ENCODE measurements around the gene RRAGD.

Gene RRAGD

DNA sequence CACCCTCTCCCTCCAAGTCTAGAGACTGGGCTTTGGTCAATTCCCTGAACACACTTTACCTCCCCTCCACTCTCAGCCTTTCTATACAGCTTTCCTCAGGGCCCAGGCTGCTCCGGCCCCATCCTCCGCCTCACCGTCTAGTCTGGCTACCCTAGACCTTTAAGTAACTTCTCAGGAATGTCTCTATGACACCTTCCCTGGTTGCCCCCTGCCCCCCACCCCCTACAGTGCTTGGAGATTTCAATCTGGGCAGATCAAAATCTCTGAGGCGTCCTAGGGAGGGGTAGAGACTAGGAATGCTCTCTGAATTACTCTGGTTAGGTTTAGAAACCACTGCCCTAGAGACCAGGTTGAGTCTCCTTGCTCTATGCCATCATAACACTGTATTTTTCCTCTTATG lies 65.6 kb downstream of the RRAGD start:
- peak; percentile 25 for DNase-seq (ENCODE audit: low read depth)

DNA sequence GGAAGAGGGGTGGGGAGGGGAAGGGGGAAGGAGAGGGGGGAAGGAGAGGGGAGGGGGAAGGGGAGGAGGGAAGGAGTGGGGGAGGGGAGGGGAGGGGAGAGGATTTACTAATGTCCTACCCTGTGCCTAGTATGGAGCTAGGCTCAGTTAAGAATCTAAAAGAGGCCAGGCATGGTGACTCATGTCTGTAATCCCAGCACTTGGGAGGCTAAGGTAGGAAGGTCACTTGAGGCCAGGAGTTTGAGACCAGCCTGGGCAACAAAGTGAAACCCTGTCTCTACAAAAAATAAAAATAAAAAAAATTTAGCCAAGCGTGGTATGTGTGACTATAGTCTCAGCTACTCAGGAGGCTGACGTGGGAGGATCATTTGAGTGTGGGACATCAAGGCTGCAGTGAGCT lies 72.5 kb downstream of the RRAGD start:
- no peak for DNase-seq (ENCODE audit: low read depth)

DNA sequence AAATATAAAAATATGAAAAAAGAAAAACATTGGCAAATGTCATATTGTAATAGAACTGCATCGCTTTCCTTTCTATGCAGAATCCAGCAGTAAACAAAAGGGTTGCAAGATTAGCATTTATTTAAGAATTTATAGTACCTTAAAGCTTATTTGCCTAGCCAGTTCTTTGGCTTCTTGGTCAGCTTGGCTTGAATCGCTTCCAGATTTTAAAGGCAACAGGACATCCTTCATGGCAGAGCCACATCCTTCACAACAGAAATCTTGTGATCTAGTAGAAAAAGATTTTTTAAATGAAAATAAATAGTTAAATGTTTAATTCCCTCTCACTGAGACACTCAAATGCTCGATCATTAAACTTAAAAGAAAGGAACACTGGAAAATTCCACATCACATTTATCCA lies 76.9 kb downstream of the RRAGD start:
- no peak for DNase-seq (ENCODE audit: low read depth)

DNA sequence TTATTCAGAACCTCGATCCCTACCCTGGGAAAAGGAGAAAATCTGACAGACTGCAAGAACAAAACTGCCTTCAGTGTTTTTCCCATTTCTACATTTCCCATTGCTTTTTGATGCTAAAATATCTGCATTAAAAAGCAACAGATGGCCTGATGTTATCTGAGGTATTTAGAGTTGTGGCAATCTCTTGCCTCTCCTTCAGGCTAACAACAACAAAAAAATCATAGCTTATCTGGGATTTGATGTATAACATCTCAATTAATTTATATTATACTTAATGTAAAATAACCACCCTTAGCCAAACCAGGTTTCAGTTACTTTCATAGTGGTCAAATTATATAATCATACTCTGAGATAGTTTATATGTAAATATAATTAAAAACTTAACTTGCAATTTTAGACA lies 81.2 kb downstream of the RRAGD start:
- no peak for DNase-seq (ENCODE audit: low read depth)

DNA sequence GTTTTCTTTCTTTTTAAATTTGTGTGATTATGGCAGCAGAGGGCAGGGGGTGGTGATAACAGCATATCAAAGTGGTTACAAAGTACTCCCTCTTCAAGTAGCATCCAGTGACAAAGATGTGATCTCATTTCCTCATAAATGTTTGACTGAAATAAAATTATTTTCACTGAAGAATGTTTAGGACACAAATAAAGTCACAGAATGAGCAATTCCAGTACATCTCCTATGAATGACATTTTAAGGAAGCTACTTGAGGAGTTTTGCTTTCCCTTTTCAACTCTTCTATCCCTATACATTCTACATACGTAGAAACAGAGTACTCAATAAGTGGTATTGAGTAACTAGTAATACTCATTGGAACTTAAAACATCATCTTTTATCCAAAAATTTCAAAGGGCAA lies 83.1 kb downstream of the RRAGD start:
- DNase-seq (ENCODE audit: low read depth), result no peak

DNA sequence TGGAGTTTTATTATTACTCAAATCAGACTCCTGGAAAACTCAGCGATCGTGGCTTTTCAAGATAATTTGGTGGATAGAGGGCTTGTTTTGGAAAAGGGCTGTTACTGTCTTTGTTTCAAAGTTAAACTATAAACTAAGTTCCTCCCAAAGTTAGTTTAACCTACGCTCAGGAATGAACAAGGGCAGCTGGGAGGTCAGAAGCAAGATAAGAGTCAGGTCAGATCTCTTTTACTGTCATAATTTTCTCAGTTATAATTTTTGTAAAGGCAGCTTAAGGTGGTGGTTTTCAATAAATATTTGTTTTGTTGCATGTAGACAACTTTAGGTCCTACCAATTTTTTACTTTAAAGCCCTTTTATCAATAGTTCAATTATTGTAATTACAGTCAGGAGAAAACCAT lies 87.8 kb downstream of the RRAGD start:
- no peak for DNase-seq (ENCODE audit: low read depth)

DNA sequence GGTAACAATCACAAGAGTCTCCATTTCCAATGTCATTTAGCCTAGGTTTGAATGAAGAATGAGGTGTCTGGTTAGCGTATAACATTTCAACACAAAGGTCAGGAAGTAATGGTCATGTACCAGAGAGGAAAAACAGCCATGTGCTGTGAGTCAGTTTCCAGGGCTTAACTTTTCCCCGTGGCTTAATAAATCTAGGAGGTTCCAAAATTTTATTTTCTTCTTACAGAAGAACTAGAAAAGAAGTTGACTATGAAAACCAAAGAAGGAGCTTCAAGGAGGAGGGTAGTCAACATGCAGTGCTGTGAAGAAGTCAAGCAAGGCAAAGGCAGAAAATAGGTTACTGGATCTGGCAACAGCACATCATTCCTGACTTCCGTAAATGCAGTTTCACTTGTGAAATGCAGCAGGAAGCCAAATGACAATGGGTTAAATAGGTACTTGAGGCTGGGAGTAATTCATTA lies 88.5 kb downstream of the RRAGD start:
- DNase-seq (ENCODE audit: low read depth), result peak; percentile 75

DNA sequence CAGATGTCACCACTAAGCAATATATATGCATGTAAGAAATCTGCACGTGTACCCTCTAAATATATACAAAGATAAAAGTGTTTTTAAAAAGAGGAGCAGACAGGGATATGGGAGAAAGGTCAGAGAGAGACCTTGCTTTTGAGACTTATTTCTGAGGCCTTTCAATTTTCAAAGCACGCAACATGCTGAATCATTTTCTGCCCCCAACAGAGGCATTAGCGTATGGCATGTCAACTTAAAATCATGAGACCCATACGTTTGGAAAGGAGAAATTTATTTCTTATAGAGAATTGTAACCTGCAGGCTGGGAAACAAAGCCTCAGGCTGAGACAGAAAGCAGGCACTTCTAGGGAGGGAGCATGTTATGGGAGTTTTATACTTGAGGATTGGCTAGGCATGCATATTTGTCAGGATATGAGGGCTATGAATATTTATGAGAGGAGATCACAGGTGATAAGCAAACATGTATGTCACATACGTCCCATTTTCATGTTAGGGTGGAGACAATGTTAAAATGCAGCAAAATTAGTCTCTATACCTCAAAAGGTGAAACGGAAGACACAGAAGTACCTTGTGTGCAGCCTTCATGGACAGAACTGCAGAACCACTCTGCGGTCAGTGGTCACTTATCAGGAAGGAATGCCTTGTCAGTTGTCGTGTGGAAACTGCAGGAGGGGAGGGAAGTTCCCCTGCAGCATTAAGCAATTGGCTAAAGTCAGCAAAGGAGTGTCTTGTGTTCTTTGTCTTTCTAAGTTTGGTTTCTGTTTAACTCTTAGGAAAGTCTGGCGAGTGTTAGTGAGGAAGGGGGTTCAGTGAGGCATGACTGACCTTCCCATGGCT lies 90.7 kb downstream of the RRAGD start:
- no peak for DNase-seq (ENCODE audit: low read depth)

DNA sequence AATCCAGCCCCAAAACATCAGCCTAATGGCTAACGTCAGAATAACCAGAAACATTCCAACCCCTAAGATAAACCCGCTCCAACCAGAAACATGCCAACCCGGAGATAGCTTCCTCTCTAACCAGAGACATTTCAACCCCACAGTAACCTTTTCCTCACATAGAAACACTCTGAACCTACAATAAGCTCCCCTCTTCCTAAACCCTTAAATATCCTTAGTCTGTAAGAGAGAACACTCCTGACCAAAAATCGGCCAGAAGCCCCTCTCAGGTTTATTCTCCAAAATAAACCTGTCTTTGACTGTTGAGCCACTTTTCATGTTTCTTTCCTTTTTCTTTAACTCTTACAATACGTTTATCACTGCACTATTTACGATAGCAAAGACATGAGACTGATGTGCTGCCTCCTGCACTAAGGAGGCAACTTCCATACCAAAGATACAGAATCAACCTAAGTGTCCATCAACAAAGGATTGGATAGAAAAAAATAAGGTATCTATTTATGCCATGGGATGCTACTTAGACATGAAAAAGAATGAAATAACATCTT lies 92.0 kb downstream of the RRAGD start:
- DNase-seq (ENCODE audit: low read depth), result no peak

DNA sequence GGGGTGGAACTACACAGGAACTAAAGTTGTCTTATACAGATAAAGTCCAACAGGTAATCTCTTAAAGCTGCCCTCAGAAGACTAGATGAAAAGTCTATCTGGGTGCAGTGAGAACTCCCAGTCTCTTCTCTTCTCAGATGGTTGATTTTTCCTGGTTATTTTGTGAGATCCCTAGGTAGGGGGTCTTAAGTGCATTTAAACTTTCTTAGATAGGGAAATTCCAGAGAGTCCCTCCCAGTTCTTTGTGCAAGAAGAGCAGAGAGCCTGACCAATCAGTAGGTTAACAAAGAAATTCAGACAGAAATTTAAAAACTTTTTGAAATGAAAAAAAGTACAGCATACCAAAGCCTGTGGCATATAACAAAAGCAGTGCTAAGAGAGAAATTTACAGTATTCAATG lies 95.0 kb downstream of the RRAGD start:
- DNase-seq (ENCODE audit: low read depth), result no peak

DNA sequence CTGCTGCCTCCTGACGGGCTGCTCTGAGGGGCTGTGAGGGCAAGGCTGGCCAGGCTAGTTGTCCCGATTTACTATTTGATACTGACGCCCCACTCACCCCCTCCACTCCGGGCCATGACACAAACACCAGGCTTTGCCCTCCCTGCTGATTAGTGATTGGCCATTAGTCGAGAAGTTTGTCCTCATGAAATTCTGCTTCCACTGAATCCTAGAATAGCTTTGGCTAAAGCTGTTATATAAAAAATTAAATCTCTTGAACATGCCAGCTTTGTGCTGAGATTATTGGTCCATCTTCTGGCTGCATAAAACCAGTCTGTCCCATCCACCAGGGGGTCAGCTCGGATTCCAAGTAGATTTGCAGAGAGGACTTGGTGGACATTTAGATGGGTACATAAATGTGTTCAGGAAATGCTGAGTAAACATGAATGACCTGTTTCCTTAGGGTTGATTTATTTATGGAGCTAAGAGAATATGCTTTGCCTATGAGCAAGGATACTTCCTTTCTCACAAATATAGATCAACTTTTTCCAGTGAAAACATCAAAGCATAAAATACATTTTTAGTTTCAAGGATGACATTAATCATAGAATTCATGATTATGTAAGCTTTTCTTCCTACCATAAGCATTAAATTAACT lies 96.7 kb downstream of the RRAGD start, which contains the start of gene GABRR2:
TSS of gene GABRR2 (minus strand) at position 51 of the 637 bp plus-strand sequence. CDS start 134 bp downstream, outside the sequence.
- DNase-seq (ENCODE audit: low read depth), result no peak

DNA sequence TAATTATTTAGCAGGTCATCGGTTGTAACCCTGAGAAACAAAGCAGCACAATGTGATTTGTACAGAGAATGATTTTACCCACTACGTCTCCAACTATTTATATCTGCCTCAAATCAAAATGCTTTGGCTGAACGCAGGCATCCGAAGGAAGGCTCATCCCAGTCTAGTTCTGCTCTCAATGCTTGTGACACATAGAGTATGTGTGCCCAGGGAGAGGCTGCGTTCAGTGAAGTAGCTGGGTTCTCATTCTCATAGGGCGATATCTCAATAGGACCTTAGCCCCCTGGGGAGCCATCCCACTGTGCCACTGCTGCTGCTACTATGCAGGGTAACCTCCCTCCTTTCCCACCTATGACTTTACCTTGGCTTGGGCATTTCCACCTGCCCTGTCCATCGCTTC lies 97.4 kb downstream of the RRAGD start:
- no peak for DNase-seq (ENCODE audit: low read depth)
